HG02852 (cell line): ENCODE data around the gene CC2D1A.

ENCODE experiments used
- ATAC-seq: cut with Tn5 transposase; IDR thresholded peaks from one replicate; pipeline ENCODE4 v1.9.1; 2021; ENCODE audit warnings: mild to moderate bottlenecking, moderate library complexity; ENCODE audit not compliant: unreplicated experiment

Gene CC2D1A

GRCh38 chr19:13932911-13933393 lies 27.0 kb downstream of the CC2D1A start:
- no peak for ATAC-seq

GRCh38 chr19:13934785-13935109 lies 28.7 kb downstream of the CC2D1A start:
- ATAC-seq, result no peak

DNA sequence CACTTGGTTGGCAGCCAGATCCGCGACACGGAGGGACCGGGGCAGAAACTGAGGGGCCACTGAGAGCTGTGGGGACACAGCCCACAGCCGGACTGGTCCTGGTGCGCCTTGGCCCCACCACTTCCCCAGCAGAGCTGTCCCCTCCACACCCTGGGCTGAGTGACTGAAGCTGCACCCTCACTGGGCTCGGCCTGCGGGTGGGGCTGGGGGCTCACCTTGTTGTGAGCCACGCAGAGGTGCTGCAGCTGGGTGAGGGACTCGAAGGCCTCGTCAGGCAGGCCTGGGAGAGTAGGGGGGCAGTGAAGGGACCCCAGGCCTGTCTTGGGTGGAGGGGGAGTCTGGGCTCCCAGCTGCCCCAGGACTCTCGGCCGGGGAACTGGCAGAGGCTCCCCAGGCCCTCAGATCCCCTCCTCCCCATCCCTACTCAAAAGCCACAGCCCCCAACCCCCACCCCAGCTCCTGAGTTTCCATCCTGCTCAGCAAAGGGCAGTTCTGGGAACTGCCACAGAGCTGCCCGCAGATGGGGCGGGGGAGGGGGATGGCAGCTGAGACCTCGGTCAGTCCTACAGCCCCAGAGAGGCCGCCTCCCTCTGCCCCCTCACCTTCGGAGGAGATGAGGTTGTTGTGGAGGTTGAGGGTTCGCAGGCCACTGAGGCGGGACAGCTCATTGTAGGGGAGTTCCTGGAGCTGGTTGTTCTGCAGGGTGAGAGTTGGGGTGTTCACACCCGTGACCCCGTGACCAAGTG lies 29.9 kb downstream of the CC2D1A start:
- no peak for ATAC-seq

- ATAC-seq, result no peak
Observed at GRCh38 chr19:13937479-13938300, 31.7 kb downstream of the CC2D1A start.

GRCh38 chr19:13938301-13939064 lies 32.5 kb downstream of the CC2D1A start, which contains the start of gene PODNL1:
PODNL1 (minus strand) TSS chr19:13938417; CDS start chr19:13938181, 236 bp downstream.
- no peak for ATAC-seq

DNA sequence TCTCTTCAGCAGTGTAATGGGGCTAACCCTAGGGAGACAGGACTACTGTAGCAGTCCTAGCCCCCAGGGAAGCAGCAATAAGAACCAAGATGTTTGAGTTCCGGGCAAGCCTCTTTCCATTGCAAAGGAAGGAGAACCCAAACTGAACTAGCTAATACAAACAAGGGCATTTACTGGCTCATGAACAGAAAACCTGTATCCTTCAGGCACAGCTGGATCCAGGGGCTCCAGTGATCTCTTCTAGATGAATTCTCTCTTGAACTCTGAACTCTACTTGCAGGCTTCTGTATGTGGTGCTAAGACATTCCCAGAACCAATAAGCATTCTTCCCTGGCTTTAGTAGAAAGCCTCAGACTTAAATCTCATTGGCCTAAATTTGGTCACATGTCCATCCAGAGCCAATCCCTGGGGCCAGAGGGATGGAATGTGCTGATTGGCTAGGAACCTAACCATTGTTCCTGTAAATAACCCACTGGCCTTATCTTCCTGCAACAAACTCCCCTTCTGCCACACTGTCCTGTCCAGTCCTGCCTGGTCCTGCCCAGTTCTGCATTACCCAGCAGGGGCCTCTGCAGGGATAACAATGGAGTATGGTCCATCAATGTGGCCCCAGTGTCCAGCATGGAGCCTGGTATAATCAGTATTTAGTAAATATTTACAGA lies 36.2 kb downstream of the CC2D1A start:
- no peak for ATAC-seq

DNA sequence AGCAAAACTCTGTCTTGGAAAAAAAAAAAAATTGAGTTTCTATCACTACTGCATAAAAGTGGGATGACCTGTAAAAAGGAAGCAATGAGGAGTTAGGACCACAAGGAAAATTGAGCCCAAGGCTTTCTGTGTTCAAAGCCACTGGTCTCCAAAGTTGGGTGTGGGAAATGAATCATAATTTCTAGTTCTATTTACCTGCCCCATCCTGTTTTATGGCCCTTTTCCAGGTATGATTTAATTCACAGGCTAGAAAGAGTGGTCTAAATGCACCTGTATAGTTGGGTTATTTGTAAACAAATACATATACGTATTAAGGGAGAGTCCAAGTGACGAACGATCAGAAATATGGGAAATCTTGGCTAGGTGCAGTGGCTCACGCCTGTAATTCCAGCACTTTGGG lies 40.4 kb downstream of the CC2D1A start:
- no peak for ATAC-seq

- ATAC-seq, result no peak
Observed at GRCh38 chr19:13951043-13951442, 45.0 kb downstream of the CC2D1A start.

- ATAC-seq, result no peak
Observed at GRCh38 chr19:13951799-13952153, 45.8 kb downstream of the CC2D1A start.

DNA sequence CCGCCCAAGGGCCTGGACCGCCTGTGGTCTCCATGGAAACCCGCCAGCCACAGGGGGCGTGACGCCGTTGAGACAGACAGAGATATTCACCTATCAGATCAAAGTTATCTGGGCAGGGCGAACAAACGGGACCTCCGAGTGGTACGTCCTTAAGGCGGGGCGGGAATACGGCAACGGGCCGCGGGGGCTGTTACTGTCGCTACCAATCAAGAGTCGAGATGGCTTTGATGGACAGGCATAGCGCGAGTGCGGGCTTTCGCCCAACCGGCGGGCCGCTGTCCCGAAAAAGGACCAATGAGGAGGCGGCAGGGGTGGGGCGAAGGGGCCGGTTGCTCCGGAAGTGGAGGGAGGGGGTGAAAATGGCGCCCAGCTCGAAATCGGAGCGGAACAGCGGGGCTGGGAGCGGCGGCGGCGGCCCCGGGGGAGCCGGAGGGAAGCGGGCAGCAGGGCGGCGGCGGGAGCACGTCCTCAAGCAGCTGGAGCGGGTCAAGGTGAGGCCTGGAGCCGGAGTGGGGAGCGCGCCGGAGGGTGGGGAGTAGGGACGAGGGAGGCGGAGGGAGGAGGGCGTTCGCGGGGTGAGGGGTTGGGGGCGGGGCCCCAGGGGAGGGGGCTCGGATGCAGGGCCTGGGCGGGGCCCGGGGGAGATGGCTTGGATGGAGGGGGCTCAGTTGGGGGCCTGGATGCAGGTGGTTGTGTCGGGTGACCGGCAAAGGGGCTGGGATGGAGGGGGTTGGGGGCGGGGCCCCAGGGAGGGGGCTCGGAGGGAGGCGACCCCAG lies 46.3 kb downstream of the CC2D1A start, which contains the start of gene DCAF15:
Gene DCAF15, plus strand, starts transcription at position 356 of the 777 bp plus-strand sequence. Its CDS starts 4 bp downstream, at position 360.
- peak; percentile 97 for ATAC-seq

- ATAC-seq, result no peak
Observed at GRCh38 chr19:13952931-13953531, 47.0 kb downstream of the CC2D1A start.

DNA sequence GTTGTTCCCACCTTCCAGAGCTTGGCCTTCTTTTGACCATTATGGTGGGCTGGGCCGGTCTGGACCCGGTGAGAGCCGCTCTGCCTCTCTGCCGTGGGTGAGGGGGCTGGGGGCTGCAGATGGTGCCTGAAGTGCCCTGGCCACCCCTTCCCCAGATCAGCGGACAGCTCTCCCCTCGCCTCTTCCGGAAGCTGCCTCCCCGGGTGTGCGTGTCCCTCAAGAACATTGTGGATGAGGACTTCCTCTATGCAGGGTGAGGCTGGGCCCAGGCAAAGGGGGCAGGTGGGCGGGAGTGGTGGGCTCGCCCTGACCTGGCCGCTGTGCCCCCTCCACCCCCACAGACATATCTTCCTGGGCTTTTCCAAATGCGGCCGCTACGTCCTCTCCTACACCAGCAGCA lies 48.2 kb downstream of the CC2D1A start:
- no peak for ATAC-seq

- ATAC-seq, result no peak
Observed at GRCh38 chr19:13955662-13956364, 49.8 kb downstream of the CC2D1A start.

DNA sequence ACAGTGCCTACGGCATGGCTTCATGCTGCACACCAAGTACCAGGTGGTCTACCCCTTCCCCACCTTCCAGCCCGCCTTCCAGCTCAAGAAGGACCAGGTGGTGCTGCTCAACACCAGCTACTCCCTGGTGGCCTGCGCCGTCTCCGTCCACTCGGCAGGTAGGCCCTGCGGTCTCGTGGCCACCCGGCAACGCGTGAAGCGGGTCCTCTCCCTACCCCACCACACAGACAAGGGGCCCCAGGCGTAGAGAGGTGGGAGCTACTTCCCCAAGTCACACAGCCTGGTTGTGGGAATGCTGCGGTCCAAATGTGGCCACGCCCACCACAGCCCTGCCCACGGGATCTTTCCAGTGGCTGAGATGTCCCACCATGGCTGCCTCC lies 50.4 kb downstream of the CC2D1A start:
- ATAC-seq, result no peak

- ATAC-seq, result no peak
Observed at GRCh38 chr19:13957051-13957450, 51.0 kb downstream of the CC2D1A start.

GRCh38 chr19:13958043-13958442 lies 52.0 kb downstream of the CC2D1A start:
- no peak for ATAC-seq

- ATAC-seq, result no peak
Observed at GRCh38 chr19:13959141-13959961, 53.4 kb downstream of the CC2D1A start.
